ENCODE results near the gene ZNF445. TPM values are rescaled to one million over a fixed set of nuclear protein-coding genes. Genes with fewer than 3 reads are reported as not detected.

ZNF445 gene
- total RNA-seq, 2 donors from 2014 or later: 4.9 to 7.8 TPM

GRCh38 chr3:44428910-44429309, 48.6 kb downstream of the ZNF445 start:
- no peaks in the 10 kb centered on the region for H3K36me3 ChIP-seq (replicated peaks in 1 of 2; ENCODE audit: insufficient read depth in 1 of 2, low read depth in 2 of 2)
- H3K9me3 ChIP-seq: no peaks in the 10 kb centered on the region
- ATAC-seq (no peak), DNase-seq (no peak)
- TF ChIP-seq CTCF (IDR thresholded peaks at IDR 0.05) (no peak), POLR2A (IDR thresholded peaks at IDR 0.05) (no peak)
- intact Hi-C loops (cut with DNase I): no loop called here
- H3K4me3 ChIP-seq: no peak overlapping the region
- no peaks in the 10 kb centered on the region for H3K4me1 ChIP-seq
- H3K27me3 ChIP-seq: no peaks in the 10 kb centered on the region
- WGBS, 2 donors: 62 to 70% methylated on average over 6 to 7 of the region's 7 CpGs
- H3K27ac ChIP-seq: no peak overlapping the region

GRCh38 chr3:44427683-44428082, 49.8 kb downstream of the ZNF445 start:
- ATAC-seq (no peak), DNase-seq (no peak)
- Histone ChIP-seq H3K4me3 (no peak overlapping the region), H3K9me3 (no peaks in the 10 kb centered on the region), H3K27me3 (no peaks in the 10 kb centered on the region), H3K36me3 (replicated peaks in 1 of 2; ENCODE audit: insufficient read depth in 1 of 2, low read depth in 2 of 2) (no peaks in the 10 kb centered on the region), H3K27ac (no peak overlapping the region), H3K4me1 (no peaks in the 10 kb centered on the region)
- WGBS, 2 donors: 70 to 77% methylated on average over 3 of the region's 3 CpGs
- TF ChIP-seq CTCF (IDR thresholded peaks at IDR 0.05) (no peak), POLR2A (IDR thresholded peaks at IDR 0.05) (no peak)
- intact Hi-C loops (cut with DNase I): no loop called here

- TF ChIP-seq POLR2A (IDR thresholded peaks at IDR 0.05): no peak
- 25 to 60% methylated on average over 2 to 3 of the region's 3 CpGs for WGBS, 2 donors
- DNase-seq (no peak), ATAC-seq (no peak)
- Histone ChIP-seq H3K27me3 (no peaks in the 10 kb centered on the region), H3K4me3 (no peak overlapping the region), H3K36me3 (replicated peaks in 1 of 2; ENCODE audit: insufficient read depth in 1 of 2, low read depth in 2 of 2) (no peaks in the 10 kb centered on the region), H3K4me1 (no peaks in the 10 kb centered on the region), H3K9me3 (no peaks in the 10 kb centered on the region), H3K27ac (no peak overlapping the region)
- intact Hi-C loops (cut with DNase I): no loop called here
Measured at GRCh38 chr3:44424758-44425157, 52.7 kb downstream of the ZNF445 start.

- Histone ChIP-seq H3K4me3 (no peak overlapping the region), H3K36me3 (replicated peaks in 1 of 2; ENCODE audit: insufficient read depth in 1 of 2, low read depth in 2 of 2) (no peaks in the 10 kb centered on the region), H3K27ac (no peak overlapping the region), H3K27me3 (no peaks in the 10 kb centered on the region), H3K4me1 (no peaks in the 10 kb centered on the region), H3K9me3 (no peaks in the 10 kb centered on the region)
- TF ChIP-seq CTCF (IDR thresholded peaks at IDR 0.05) (no peak), POLR2A (IDR thresholded peaks at IDR 0.05) (no peak)
- no peak for ATAC-seq
- WGBS, 2 donors: 64 to 69% methylated on average over 6 of the region's 6 CpGs
- intact Hi-C loops (cut with DNase I): no loop called here
- no peak for DNase-seq
Measured at GRCh38 chr3:44421280-44421679, 56.2 kb downstream of the ZNF445 start.

- no peak for TF ChIP-seq CTCF (IDR thresholded peaks at IDR 0.05)
- 100% methylated on average over 1 of the region's 1 CpG for WGBS, 2 donors
- Histone ChIP-seq H3K4me3 (no peak overlapping the region), H3K4me1 (no peaks in the 10 kb centered on the region), H3K9me3 (no peaks in the 10 kb centered on the region), H3K27ac (no peak overlapping the region), H3K36me3 (replicated peaks in 1 of 2; ENCODE audit: insufficient read depth in 1 of 2, low read depth in 2 of 2) (no peaks in the 10 kb centered on the region), H3K27me3 (no peaks in the 10 kb centered on the region)
- intact Hi-C loops (cut with DNase I): no loop called here
- no peak for ATAC-seq
- no peak for DNase-seq
Measured at GRCh38 chr3:44420676-44421075, 56.8 kb downstream of the ZNF445 start.

All from body of pancreas (tissue), 4 donors.